Dedifferentiated amniotic fluid mesenchymal stem cell (primary cell): ENCODE results near the gene DIP2C.

ENCODE experiments used
- DNase-seq: peaks from one replicate; pipeline ENCODE4 v3.0.0-alpha.2; 2016; ENCODE audit errors: extremely low spot score

Gene DIP2C

GRCh38 chr10:575402-576129 is 113.9 kb downstream of the DIP2C start:
- DNase-seq: no peak

GRCh38 chr10:572696-573095 is 116.8 kb downstream of the DIP2C start:
- DNase-seq: no peak

GRCh38 chr10:571688-572451 is 117.6 kb downstream of the DIP2C start:
- DNase-seq: peak; percentile 65

GRCh38 chr10:571166-571565 is 118.3 kb downstream of the DIP2C start:
- DNase-seq: no peak

- DNase-seq: no peak
These were observed 118.8 kb downstream of the DIP2C start for GRCh38 chr10:570628-571163.

- DNase-seq: no peak
These were observed 119.4 kb downstream of the DIP2C start for GRCh38 chr10:569961-570627.

GRCh38 chr10:568848-569247 is 120.6 kb downstream of the DIP2C start:
- DNase-seq: no peak

GRCh38 chr10:567869-568268 is 121.6 kb downstream of the DIP2C start:
- DNase-seq: no peak

GRCh38 chr10:566241-566885 is 123.1 kb downstream of the DIP2C start:
- DNase-seq: no peak

- DNase-seq: no peak
These were observed 123.8 kb downstream of the DIP2C start for GRCh38 chr10:565676-566075.

- DNase-seq: no peak
These were observed 124.3 kb downstream of the DIP2C start for GRCh38 chr10:565146-565545.

GRCh38 chr10:563827-564226 is 125.6 kb downstream of the DIP2C start:
- DNase-seq: no peak

- no peak for DNase-seq
These were observed 127.3 kb downstream of the DIP2C start for GRCh38 chr10:562142-562541.

- DNase-seq: no peak
These were observed 127.7 kb downstream of the DIP2C start for GRCh38 chr10:561721-562120.

GRCh38 chr10:560314-560992 is 129.0 kb downstream of the DIP2C start:
- no peak for DNase-seq

- DNase-seq: no peak
These were observed 129.8 kb downstream of the DIP2C start for GRCh38 chr10:559767-560047.

GRCh38 chr10:558891-559766 is 130.3 kb downstream of the DIP2C start:
- no peak for DNase-seq

- no peak for DNase-seq
These were observed 131.1 kb downstream of the DIP2C start for GRCh38 chr10:558364-558763.

- DNase-seq: no peak
These were observed 131.6 kb downstream of the DIP2C start for GRCh38 chr10:557792-558328.

- no peak for DNase-seq
These were observed 132.4 kb downstream of the DIP2C start for GRCh38 chr10:556971-557637.
